Left hindlimb (tissue), 1 donor: ENCODE results near the gene CBX4.

Experiments
- DNase-seq: peaks from one replicate; pipeline ENCODE4 v3.0.0-alpha.2; 2018

CBX4 gene

GRCh38 chr17:79811868-79812352 lies 27.3 kb downstream of the CBX4 start:
- no peak for DNase-seq

- no peak for DNase-seq
These were observed 28.0 kb downstream of the CBX4 start for GRCh38 chr17:79811011-79811867.

- peak; percentile 85 for DNase-seq
These were observed 28.9 kb downstream of the CBX4 start for GRCh38 chr17:79810130-79811010.

GRCh38 chr17:79809530-79810129 lies 29.6 kb downstream of the CBX4 start:
- no peak for DNase-seq

- no peak for DNase-seq
These were observed 30.3 kb downstream of the CBX4 start for GRCh38 chr17:79808763-79809529.

GRCh38 chr17:79806863-79807720 lies 32.1 kb downstream of the CBX4 start:
- no peak for DNase-seq

- no peak for DNase-seq
These were observed 32.8 kb downstream of the CBX4 start for GRCh38 chr17:79806446-79806760.

GRCh38 chr17:79804856-79805696 lies 34.2 kb downstream of the CBX4 start:
- no peak for DNase-seq

GRCh38 chr17:79803997-79804855 lies 35.0 kb downstream of the CBX4 start:
- no peak for DNase-seq

GRCh38 chr17:79803421-79803996 lies 35.7 kb downstream of the CBX4 start:
- DNase-seq, result no peak

GRCh38 chr17:79802736-79803420 lies 36.4 kb downstream of the CBX4 start:
- no peak for DNase-seq

- DNase-seq, result no peak
These were observed 37.1 kb downstream of the CBX4 start for GRCh38 chr17:79802039-79802735.

- DNase-seq, result no peak
These were observed 37.8 kb downstream of the CBX4 start for GRCh38 chr17:79801156-79802038.

- no peak for DNase-seq
These were observed 38.7 kb downstream of the CBX4 start for GRCh38 chr17:79800325-79801155.

GRCh38 chr17:79799538-79800324 lies 39.5 kb downstream of the CBX4 start:
- DNase-seq, result no peak
